GM12801 (cell line): ENCODE measurements around the gene ZNF284.

Experiments used
- TF ChIP-seq, protein P1 (sequence below): IDR thresholded peaks from one replicate; pipeline ENCODE4 v1.5.1; 2011; ENCODE audit warnings: control low read depth; ENCODE audit not compliant: insufficient read length; ENCODE audit errors: extremely low read depth

ZNF284 gene

DNA sequence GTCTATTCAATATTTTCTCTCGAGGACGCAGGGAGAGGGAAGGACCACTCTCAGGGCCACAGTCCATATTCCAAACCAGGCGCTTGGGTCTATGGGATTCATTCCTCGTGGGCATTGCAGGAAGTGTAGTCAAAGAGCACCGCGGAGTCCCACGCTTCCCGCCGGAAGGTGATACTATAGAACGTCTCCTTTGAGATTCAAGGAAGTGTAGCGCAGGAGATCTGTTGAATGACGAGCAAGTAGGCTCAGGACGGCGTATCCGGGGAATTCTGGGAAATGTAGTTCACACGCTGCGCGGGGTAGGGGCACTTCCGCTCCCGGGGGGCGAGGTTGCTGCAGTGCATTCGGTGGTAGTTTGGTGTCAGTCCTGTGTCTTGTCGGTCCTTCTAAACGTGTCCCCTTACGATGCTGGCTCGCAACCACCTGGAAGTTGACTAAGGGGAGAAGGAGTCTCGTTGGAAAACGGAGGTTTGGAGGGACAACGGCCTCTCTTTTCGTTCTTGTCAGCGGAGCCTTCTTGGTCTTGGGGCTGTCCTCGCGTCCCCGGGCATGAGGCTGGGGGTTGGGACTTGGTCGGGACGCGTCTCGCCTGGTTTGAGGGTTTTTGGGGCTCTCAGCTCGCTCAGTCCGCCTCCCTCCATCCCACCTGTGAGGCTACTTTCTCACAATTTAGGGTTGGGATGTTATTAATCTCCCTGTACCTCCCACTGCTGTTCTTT, at the start of gene ZNF284:
ZNF284 (plus strand) TSS at position 336 of the 719 bp plus-strand sequence. CDS start 4,231 bp downstream, outside the sequence.
- TF ChIP-seq, protein P1, sequence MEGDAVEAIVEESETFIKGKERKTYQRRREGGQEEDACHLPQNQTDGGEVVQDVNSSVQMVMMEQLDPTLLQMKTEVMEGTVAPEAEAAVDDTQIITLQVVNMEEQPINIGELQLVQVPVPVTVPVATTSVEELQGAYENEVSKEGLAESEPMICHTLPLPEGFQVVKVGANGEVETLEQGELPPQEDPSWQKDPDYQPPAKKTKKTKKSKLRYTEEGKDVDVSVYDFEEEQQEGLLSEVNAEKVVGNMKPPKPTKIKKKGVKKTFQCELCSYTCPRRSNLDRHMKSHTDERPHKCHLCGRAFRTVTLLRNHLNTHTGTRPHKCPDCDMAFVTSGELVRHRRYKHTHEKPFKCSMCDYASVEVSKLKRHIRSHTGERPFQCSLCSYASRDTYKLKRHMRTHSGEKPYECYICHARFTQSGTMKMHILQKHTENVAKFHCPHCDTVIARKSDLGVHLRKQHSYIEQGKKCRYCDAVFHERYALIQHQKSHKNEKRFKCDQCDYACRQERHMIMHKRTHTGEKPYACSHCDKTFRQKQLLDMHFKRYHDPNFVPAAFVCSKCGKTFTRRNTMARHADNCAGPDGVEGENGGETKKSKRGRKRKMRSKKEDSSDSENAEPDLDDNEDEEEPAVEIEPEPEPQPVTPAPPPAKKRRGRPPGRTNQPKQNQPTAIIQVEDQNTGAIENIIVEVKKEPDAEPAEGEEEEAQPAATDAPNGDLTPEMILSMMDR: no peak

DNA sequence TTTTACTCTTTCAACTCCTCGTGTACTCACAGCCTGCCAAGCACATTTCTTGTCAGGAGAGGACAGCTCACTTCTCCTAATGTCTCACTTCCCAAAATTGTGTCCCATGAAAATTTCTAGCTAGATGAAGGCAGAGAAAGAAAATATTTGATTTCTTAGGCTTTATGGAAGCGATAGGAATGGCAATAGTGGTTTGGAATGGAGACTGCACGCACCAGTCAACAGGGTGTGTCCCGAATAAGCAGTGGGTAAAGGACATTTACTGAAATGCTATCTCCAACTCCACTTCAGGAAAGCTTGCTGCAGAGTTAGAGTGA, 47.1 kb upstream of the ZNF284 start:
- TF ChIP-seq, protein P1: no peak

DNA sequence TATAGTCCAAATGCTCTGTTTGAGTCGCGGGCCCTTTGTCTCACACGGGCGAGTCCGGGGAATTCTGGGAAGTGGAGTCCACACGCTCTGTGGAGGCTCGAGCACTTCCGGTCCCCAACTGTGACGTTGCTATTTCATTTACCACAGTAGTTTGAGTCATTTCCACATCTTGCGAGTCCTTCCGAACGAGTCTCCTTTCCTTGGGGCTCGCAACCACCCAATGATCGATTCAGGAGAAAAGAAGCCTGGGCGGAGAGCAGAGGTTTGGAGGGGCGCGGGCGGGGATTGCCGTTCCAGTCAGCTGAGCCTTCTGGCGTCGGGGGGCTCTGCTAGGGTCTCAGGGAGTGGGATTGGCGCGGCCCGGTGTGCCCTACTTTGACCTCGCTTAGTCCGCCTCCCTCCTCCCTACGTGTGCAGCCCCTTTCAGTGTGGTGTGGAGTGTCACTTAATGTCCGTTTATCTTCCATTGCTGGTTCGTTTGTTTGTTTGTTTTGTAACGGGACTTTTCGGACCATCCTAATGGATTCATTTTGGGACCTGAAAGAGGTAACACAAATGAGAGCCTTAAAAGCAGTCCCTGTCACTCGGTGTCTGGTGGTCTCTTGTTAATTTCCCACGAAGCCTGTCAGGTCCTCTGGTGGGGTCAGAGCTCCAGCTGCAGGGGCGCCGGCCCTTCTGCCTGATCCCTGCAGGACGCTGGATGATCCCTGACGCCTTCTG, 46.6 kb upstream of the ZNF284 start, which contains the start of gene ZNF222:
ZNF222 (plus strand) TSS at position 163 of the 720 bp plus-strand sequence; CDS start at position 221, 58 bp downstream.
- TF ChIP-seq, protein P1: no peak

DNA sequence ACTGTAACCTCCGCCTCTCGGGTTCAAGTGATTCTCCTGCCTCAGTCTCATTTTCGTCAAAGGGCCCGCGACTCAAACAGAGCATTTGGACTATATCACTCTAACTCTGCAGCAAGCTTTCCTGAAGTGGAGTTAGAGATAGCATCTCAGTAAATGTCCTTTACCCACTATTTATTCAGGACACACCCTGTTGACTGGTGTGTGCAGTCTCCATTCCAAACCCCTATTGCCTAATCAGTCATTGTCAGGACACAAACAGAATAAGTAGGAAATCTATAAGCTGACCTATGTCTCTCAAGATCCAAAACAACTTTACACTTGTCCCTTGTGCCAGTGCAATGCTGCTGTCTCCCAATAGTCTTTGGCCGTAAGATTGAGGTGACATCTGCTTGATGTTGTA, 45.3 kb upstream of the ZNF284 start:
- TF ChIP-seq, protein P1: no peak

DNA sequence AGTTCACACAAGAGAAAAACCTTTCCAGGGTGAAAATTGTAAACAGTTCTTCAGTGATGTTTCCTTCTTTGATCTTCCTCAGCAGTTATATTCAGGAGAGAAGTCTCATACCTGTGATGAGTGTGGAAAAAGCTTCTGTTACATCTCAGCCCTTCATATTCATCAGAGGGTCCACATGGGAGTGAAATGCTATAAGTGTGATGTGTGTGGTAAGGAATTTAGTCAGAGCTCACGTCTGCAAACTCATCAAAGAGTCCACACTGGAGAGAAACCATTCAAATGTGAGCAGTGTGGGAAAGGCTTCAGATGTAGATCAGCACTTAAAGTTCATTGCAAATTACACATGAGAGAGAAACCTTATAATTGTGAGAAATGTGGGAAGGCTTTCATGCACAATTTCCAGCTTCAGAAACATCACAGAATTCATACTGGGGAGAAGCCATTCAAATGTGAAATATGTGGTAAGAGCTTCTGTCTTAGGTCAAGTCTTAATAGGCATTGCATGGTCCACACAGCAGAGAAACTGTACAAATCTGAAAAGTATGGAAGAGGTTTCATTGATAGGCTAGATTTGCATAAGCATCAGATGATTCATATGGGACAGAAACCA, 39.9 kb upstream of the ZNF284 start:
- TF ChIP-seq, protein P1: no peak

DNA sequence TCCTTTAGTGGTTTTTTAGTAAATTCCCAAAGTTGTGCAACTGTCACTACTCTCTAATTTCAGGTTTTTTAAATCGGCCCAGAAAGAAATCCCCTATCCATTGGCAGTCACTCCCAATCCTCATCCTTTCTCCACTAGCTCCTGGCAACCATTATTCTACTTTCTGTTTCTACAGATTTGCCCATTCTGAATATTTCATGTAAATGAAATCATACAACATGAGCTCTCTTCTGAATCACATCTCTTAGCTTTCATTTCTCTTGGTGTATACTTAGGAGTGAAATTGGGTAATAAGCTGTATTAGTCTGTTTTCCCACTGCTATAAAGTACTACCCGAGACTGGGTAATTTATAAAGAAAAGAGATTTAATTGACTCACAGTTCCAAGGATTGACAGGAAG, 29.8 kb upstream of the ZNF284 start:
- TF ChIP-seq, protein P1: no peak
